HepG2 (cell line): ENCODE data around the gene IFT27. TPM values are rescaled to one million over a fixed set of nuclear protein-coding genes. Genes with fewer than 3 reads are reported as not detected.

Experiments used
- ATAC-seq: fragments of 200-7000 bp; cut with Tn5 transposase; 3 replicates; pipeline ENCODE4 v1.9.1; 2020; ENCODE audit warnings: mild to moderate bottlenecking, moderate library complexity
- BruUV-seq: library from RNA; stranded (reverse); fragments of 400-500 nt; replicated peaks from 2 replicates; lab custom pipeline; 2021; lab: Mats Ljungman, UMichigan
- CTCF ChIA-PET: fragments of 300-600 bp; formaldehyde crosslinking; extraction: SDS; loops from one replicate; lab custom pipeline; 2021; ENCODE audit warnings: low total read pairs, inconsistent platforms, low intra/inter-chr PET ratio; lab: Yijun Ruan, JAX
- POLR2A ChIA-PET: fragments of 350-600 bp; sonication (Branson Sonifier 250); formaldehyde crosslinking; loops from one replicate; lab custom pipeline; 2020; ENCODE audit warnings: antibody characterized with exemption, inconsistent platforms; lab: Yijun Ruan, JAX
- DNase-seq: peaks from one replicate; pipeline ENCODE4 v3.0.0-alpha.2; 2015; ENCODE audit warnings: low spot score
- FAIRE-seq: peaks from 3 replicates; lab custom pipeline; 2011; peaks lifted over from hg19 to GRCh38; lab: Jason Lieb, UNC
- H2AFZ ChIP-seq: one replicate; pipeline ENCODE4 v1.6.1; 2011; ENCODE audit warnings: low read length, inconsistent platforms
- H3K27ac ChIP-seq: fragments of 300-600 bp; 3 replicates; pipeline ENCODE4 v1.8.0; 2011; ENCODE audit warnings: mixed run types, mild to moderate bottlenecking, mixed read lengths, low read length, inconsistent platforms; ENCODE audit not compliant: insufficient read depth; ENCODE audit errors: extremely low read length
- H3K27me3 ChIP-seq, 2 experiments: fragments of 200-600 bp in 1 of 2; 2 replicates in 1 of 2; 3 replicates in 1 of 2; pipeline versions ENCODE4 v1.6.0 to v1.8.0; 2011; ENCODE audit warnings: low read length in 2 of 2, mild to moderate bottlenecking in 2 of 2, moderate library complexity in 2 of 2, inconsistent platforms in 1 of 2; ENCODE audit not compliant: insufficient read depth in 2 of 2, control insufficient read depth in 1 of 2
- H3K36me3 ChIP-seq, 2 experiments: fragments of 200-600 bp in 1 of 2; replicated peaks in 1 of 2; 2 replicates in 1 of 2; 3 replicates in 1 of 2; pipeline versions ENCODE4 v1.5.1 to v1.8.0; 2011; ENCODE audit warnings: low read length in 2 of 2, inconsistent platforms in 1 of 2; ENCODE audit not compliant: insufficient read depth in 2 of 2, control insufficient read depth in 1 of 2
- H3K4me1 ChIP-seq: 2 replicates; pipeline ENCODE4 v1.5.1; 2012; ENCODE audit warnings: low read length, inconsistent platforms; ENCODE audit not compliant: insufficient read depth
- H3K4me2 ChIP-seq: 2 replicates; pipeline ENCODE4 v1.6.0; 2011; ENCODE audit warnings: low read depth, low read length, inconsistent platforms
- H3K4me3 ChIP-seq, 3 experiments: fragments of 200-600 bp in 1 of 3; sonication (generic), shearing (Covaris generic) in 1 of 3; replicated peaks in 1 of 3; 2 replicates each; pipeline ENCODE4 v1.5.1; 2011 to 2016; ENCODE audit warnings: low read length in 3 of 3, inconsistent platforms in 2 of 3, low read depth in 2 of 3, mild to moderate bottlenecking in 2 of 3, control low read depth in 1 of 3, mixed read lengths in 1 of 3; ENCODE audit not compliant: insufficient read depth in 1 of 3
- H3K79me2 ChIP-seq: one replicate; pipeline ENCODE4 v1.6.1; 2011; ENCODE audit warnings: low read length, inconsistent platforms; ENCODE audit not compliant: insufficient read depth
- H3K9ac ChIP-seq: 2 replicates; pipeline ENCODE4 v1.6.0; 2011; ENCODE audit warnings: mild to moderate bottlenecking, low read depth, low read length, inconsistent platforms; ENCODE audit not compliant: insufficient read depth
- H3K9me3 ChIP-seq: 2 replicates; pipeline ENCODE4 v1.5.1; 2012; ENCODE audit warnings: mild to moderate bottlenecking, low read length
- H4K20me1 ChIP-seq: 2 replicates; pipeline ENCODE4 v1.6.0; 2011; ENCODE audit warnings: inconsistent platforms, mild to moderate bottlenecking, low read length, moderate library complexity; ENCODE audit not compliant: insufficient read depth
- CREM ChIP-seq, 2 experiments: sonication (generic) in 1 of 2; formaldehyde crosslinking in 1 of 2; IDR thresholded peaks; 2 replicates each; pipeline versions ENCODE4 v1.4.0 to v1.6.1; 2016 to 2020; ENCODE audit warnings: antibody characterized with exemption in 1 of 2, mild to moderate bottlenecking in 1 of 2, missing genetic modification reagents in 1 of 2
- NFKB2 ChIP-seq: sonication (generic); formaldehyde crosslinking; IDR thresholded peaks from 2 replicates; pipeline ENCODE4 v1.4.0; 2020; ENCODE audit warnings: missing genetic modification reagents, borderline replicate concordance
- NR2F6 ChIP-seq, 2 experiments: IDR thresholded peaks; 2 replicates each; pipeline ENCODE4 v1.6.1; 2016; ENCODE audit warnings: antibody characterized with exemption in 1 of 2, mild to moderate bottlenecking in 1 of 2
- RAD21 ChIP-seq: fragments of 450-650 bp; formaldehyde crosslinking; IDR thresholded peaks from 2 replicates; pipeline ENCODE4 v1.5.0; 2020; ENCODE audit warnings: mild to moderate bottlenecking
- SNAI1 ChIP-seq: sonication (generic); formaldehyde crosslinking; IDR thresholded peaks from 2 replicates; pipeline ENCODE4 v1.5.0; 2020; ENCODE audit warnings: mild to moderate bottlenecking, missing genetic modification reagents, borderline replicate concordance
- THAP11 ChIP-seq: IDR thresholded peaks from 2 replicates; pipeline ENCODE4 v1.6.1; 2016; ENCODE audit warnings: missing biosample characterization, missing genetic modification reagents
- ZNF124 ChIP-seq: sonication (generic); formaldehyde crosslinking; IDR thresholded peaks from 2 replicates; pipeline ENCODE4 v1.4.0; 2020; ENCODE audit warnings: missing genetic modification reagents
- ZNF546 ChIP-seq: sonication (generic); formaldehyde crosslinking; conservative IDR thresholded peaks from 2 replicates; pipeline ENCODE4 v1.8.1; 2023; ENCODE audit warnings: mild to moderate bottlenecking, missing genetic modification reagents
- ZNF570 ChIP-seq: sonication (generic); formaldehyde crosslinking; IDR thresholded peaks from 2 replicates; pipeline ENCODE4 v1.4.0; 2020; ENCODE audit warnings: mild to moderate bottlenecking, missing genetic modification reagents, borderline replicate concordance
- ZNF768 ChIP-seq: sonication (generic); formaldehyde crosslinking; IDR thresholded peaks from 2 replicates; pipeline ENCODE4 v1.4.0; 2020; ENCODE audit warnings: missing genetic modification reagents
- ZSCAN21 ChIP-seq: sonication (generic); formaldehyde crosslinking; IDR thresholded peaks from 2 replicates; pipeline ENCODE4 v1.8.0; 2022; ENCODE audit warnings: mild to moderate bottlenecking, missing genetic modification reagents, moderate library complexity, borderline replicate concordance
- WGBS: methylation state at CpG from one replicate; pipeline ENCODE4 v1.1.6; 2017; ENCODE audit warnings: low lambda C conversion rate; 5-methylcytosine and 5-hydroxymethylcytosine counted together
- in situ Hi-C: cut with HindIII; loops from 2 replicates; pipeline ENCODE4 v1.10.0; 2017; ENCODE audit warnings: low pct_unique_long_range_greater_than_20kb; ENCODE audit not compliant: extremely low pct_ligation_motif_present
- intact Hi-C: fragments of 100-400 bp; cut with micrococcal nuclease; formaldehyde crosslinking; loops from one replicate; pipeline ENCODE4 v1.10.0; 2022; ENCODE audit not compliant: unreplicated experiment
- polyA plus RNA-seq, 8 experiments: library from polyadenylated mRNA; depleted of rRNA in 3 of 8; stranded (reverse) in 7 of 8; unstranded in 1 of 8; fragments of >200 nt; fragmentation: Illumina TruSeq in 4 of 8; extraction: Trizol in 4 of 8; gene quantifications; 2 replicates each; pipeline versions ENCODE4 v1.2.1 to v1.2.3, GENCODE V29; 2011 to 2016; ENCODE audit warnings: low read depth in 4 of 8, missing spikeins in 1 of 8, mixed read lengths in 1 of 8; ENCODE audit not compliant: insufficient read depth in 1 of 8
- total RNA-seq, 5 experiments: library from RNA; depleted of rRNA; stranded (reverse); fragments of >200 nt; fragmentation: Illumina TruSeq; extraction: Trizol; gene quantifications; 2 replicates each; pipeline ENCODE4 v1.2.3, GENCODE V29; 2016; ENCODE audit warnings: low read depth in 1 of 5
- TF ChIP-seq, protein P1 (sequence below): sonication (generic); formaldehyde crosslinking; IDR thresholded peaks from 2 replicates; pipeline ENCODE4 v1.5.1; 2020; ENCODE audit warnings: mild to moderate bottlenecking, missing genetic modification reagents
- TF ChIP-seq, protein P2 (sequence below): IDR thresholded peaks from 2 replicates; pipeline ENCODE4 v1.6.1; 2012; ENCODE audit warnings: inconsistent platforms
- TF ChIP-seq, protein P3 (sequence below): sonication (generic); formaldehyde crosslinking; IDR thresholded peaks from 2 replicates; pipeline ENCODE4 v1.8.1; 2023; ENCODE audit warnings: mild to moderate bottlenecking, missing genetic modification reagents

The IFT27 gene
- total and polyA plus RNA-seq, 2 of the 13 experiments (the other 11 are each of a cell fraction or from before 2014, with no cell fraction given): 0.25 to 0.33 TPM

DNA sequence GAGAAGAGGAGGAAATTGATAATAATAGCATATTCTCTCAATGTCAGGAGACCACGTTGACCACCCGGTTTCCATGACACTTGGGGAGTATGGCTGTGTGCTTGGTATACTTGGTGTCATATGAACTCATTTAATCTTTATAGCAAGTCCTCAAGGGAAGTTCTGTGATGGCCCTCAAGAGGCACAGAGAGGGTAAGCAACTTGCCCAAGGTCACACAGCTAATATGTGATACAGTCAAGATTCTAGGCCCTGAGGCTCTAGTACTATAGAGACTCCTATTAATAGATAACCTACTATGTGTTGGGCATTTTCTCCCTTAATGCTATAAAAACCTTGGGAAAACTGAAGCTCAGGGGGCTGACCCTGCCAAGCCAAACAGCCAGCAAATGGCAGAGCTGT is 61.8 kb downstream of the IFT27 start:
- Histone ChIP-seq H3K36me3 (no peaks in the 10 kb centered on the region), H3K9ac (no peak overlapping the region), H3K79me2 (no peaks in the 10 kb centered on the region), H3K9me3 (no peaks in the 10 kb centered on the region), H3K4me3 (no peak overlapping the region), H4K20me1 (no peaks in the 10 kb centered on the region), H3K27ac (no peak overlapping the region), H3K27me3 (peaks cover 1 to 3% of the 10 kb centered on the region in 2 experiments; a peak in 4 of 5 replicates), H3K4me1 (no peaks in the 10 kb centered on the region), H3K4me2 (no peak overlapping the region), H2AFZ (no peak overlapping the region)
- intact Hi-C loops: no loop called here
- ChIA-PET CTCF (no interaction called here), POLR2A (no interaction called here)
- in situ Hi-C loops: no loop called here
- ATAC-seq (no peak), FAIRE-seq (no peak), DNase-seq (no peak)
- 2% methylated on average over 2 of the region's 2 CpGs for WGBS
- BruUV-seq: no TSS peak
- TF ChIP-seq, protein P1, sequence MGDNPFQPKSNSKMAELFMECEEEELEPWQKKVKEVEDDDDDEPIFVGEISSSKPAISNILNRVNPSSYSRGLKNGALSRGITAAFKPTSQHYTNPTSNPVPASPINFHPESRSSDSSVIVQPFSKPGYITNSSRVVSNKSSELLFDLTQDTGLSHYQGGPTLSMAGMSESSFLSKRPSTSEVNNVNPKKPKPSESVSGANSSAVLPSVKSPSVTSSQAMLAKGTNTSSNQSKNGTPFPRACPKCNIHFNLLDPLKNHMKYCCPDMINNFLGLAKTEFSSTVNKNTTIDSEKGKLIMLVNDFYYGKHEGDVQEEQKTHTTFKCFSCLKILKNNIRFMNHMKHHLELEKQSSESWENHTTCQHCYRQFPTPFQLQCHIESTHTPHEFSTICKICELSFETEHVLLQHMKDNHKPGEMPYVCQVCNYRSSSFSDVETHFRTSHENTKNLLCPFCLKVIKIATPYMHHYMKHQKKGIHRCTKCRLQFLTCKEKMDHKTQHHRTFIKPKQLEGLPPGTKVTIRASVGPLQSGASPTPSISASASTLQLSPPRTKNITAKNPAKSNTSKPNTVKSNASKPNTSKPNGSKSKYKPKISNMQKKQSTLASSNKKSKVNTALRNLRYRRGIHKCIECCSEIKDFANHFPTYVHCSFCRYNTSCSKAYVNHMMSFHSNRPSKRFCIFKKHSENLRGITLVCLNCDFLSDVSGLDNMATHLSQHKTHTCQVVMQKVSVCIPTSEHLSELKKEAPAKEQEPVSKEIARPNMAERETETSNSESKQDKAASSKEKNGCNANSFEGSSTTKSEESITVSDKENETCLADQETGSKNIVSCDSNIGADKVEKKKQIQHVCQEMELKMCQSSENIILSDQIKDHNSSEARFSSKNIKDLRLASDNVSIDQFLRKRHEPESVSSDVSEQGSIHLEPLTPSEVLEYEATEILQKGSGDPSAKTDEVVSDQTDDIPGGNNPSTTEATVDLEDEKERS: no peak
- peak; percentile 24; the same call in 1 of the 2 replicates for TF ChIP-seq ZNF768 (CRISPR knock-in tag)
- TF ChIP-seq RAD21 (CRISPR knock-in tag): no peak
- no peak for TF ChIP-seq ZNF546 (CRISPR knock-in tag)

DNA sequence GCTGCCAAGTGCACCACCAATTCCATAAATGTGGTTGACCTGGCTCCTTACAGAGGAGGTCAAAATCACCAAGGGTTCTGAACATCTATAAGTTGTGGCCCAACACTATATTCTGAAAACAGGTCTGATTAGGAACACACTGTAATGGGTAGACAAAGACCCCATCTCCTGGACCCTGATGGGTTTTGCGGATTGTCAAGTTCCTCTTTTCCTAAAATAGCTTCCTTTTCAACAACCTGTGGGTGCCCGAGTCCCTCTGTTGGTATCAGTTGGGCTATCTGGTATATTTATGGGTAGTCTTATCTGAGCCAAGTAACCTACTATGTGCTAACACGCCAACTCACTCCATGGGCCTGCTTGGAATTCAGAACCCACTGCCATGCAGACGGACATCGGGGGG is 62.5 kb downstream of the IFT27 start:
- Histone ChIP-seq H3K9me3 (no peaks in the 10 kb centered on the region), H3K79me2 (no peaks in the 10 kb centered on the region), H4K20me1 (no peaks in the 10 kb centered on the region), H3K4me3 (no peak overlapping the region), H3K36me3 (no peaks in the 10 kb centered on the region), H3K27ac (no peak overlapping the region), H2AFZ (no peak overlapping the region), H3K9ac (no peak overlapping the region), H3K27me3 (peaks cover 0 to under 1% of the 10 kb centered on the region in 2 experiments; a peak in 3 of 5 replicates), H3K4me1 (no peaks in the 10 kb centered on the region), H3K4me2 (no peak overlapping the region)
- 46% methylated on average over 2 of the region's 5 CpGs for WGBS
- POLR2A ChIA-PET: no interaction called here
- DNase-seq (no peak), FAIRE-seq (no peak), ATAC-seq (no peak)
- intact Hi-C loops (no loop called here), in situ Hi-C loops (no loop called here)
- no TSS peak for BruUV-seq
- CTCF ChIA-PET: no interaction called here
- no peak for TF ChIP-seq ZNF124 (CRISPR knock-in tag)
- TF ChIP-seq, protein P2, sequence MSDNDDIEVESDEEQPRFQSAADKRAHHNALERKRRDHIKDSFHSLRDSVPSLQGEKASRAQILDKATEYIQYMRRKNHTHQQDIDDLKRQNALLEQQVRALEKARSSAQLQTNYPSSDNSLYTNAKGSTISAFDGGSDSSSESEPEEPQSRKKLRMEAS: no peak
- TF ChIP-seq THAP11 (CRISPR knock-in tag): no peak
- no peak for TF ChIP-seq NFKB2 (CRISPR knock-in tag)
- no peak for TF ChIP-seq CREM (IDR thresholded peaks at IDR 0.05)
- no peak for TF ChIP-seq CREM (CRISPR knock-in tag; IDR thresholded peaks at IDR 0.05)
- no peak for TF ChIP-seq SNAI1
- no peak for TF ChIP-seq ZSCAN21 (CRISPR knock-in tag)
- TF ChIP-seq ZNF570: no peak
- no peak for TF ChIP-seq NR2F6 (IDR thresholded peaks at IDR 0.05)
- no peak for TF ChIP-seq NR2F6 (CRISPR knock-in tag; IDR thresholded peaks at IDR 0.05)
- TF ChIP-seq, protein P3, sequence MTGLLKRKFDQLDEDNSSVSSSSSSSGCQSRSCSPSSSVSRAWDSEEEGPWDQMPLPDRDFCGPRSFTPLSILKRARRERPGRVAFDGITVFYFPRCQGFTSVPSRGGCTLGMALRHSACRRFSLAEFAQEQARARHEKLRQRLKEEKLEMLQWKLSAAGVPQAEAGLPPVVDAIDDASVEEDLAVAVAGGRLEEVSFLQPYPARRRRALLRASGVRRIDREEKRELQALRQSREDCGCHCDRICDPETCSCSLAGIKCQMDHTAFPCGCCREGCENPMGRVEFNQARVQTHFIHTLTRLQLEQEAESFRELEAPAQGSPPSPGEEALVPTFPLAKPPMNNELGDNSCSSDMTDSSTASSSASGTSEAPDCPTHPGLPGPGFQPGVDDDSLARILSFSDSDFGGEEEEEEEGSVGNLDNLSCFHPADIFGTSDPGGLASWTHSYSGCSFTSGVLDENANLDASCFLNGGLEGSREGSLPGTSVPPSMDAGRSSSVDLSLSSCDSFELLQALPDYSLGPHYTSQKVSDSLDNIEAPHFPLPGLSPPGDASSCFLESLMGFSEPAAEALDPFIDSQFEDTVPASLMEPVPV (CRISPR knock-in tag): no peak
